HEK293 (cell line): ENCODE results near the gene RAD54L.

Experiments used
- ATF2 ChIP-seq: fragments of 450-650 bp; formaldehyde crosslinking; IDR thresholded peaks from 2 replicates; pipeline ENCODE4 v1.5.1; 2016; ENCODE audit warnings: missing biosample characterization, missing genetic modification characterization, low read depth
- BCL11B ChIP-seq: fragments of 450-650 bp; formaldehyde crosslinking; IDR thresholded peaks from 2 replicates; pipeline ENCODE4 v1.5.1; 2016; ENCODE audit warnings: low read depth, missing biosample characterization, missing genetic modification characterization
- GLIS1 ChIP-seq: fragments of 450-650 bp; formaldehyde crosslinking; IDR thresholded peaks from 2 replicates; pipeline ENCODE4 v1.5.1; 2016; ENCODE audit warnings: missing biosample characterization, missing genetic modification characterization
- HOXA7 ChIP-seq: sonication (generic); formaldehyde crosslinking; IDR thresholded peaks from 2 replicates; pipeline ENCODE4 v1.8.1; 2022; ENCODE audit warnings: missing genetic modification reagents, borderline replicate concordance
- IKZF3 ChIP-seq: fragments of 450-650 bp; IDR thresholded peaks from 2 replicates; pipeline ENCODE4 v1.5.0; 2018; ENCODE audit warnings: missing biosample characterization, mild to moderate bottlenecking, missing genetic modification characterization, moderate library complexity
- KLF10 ChIP-seq: fragments of 450-650 bp; IDR thresholded peaks from 2 replicates; pipeline ENCODE4 v1.5.1; 2018; ENCODE audit warnings: missing biosample characterization, mild to moderate bottlenecking, missing genetic modification characterization
- KLF17 ChIP-seq: fragments of 450-650 bp; formaldehyde crosslinking; IDR thresholded peaks from 2 replicates; pipeline ENCODE4 v1.5.1; 2016; ENCODE audit warnings: missing biosample characterization, missing genetic modification characterization
- REST ChIP-seq: fragments of 450-650 bp; formaldehyde crosslinking; IDR thresholded peaks from 2 replicates; pipeline ENCODE4 v1.5.1; 2016; ENCODE audit warnings: missing biosample characterization, missing genetic modification characterization
- ZNF174 ChIP-seq: fragments of 450-650 bp; formaldehyde crosslinking; IDR thresholded peaks from 2 replicates; pipeline ENCODE4 v1.5.0; 2017; ENCODE audit warnings: missing biosample characterization, mild to moderate bottlenecking, missing genetic modification characterization
- ZNF202 ChIP-seq: fragments of 450-650 bp; formaldehyde crosslinking; IDR thresholded peaks from 2 replicates; pipeline ENCODE4 v1.5.1; 2016; ENCODE audit warnings: missing biosample characterization, missing genetic modification characterization, borderline replicate concordance
- ZNF221 ChIP-seq: fragments of 450-650 bp; formaldehyde crosslinking; IDR thresholded peaks from 2 replicates; pipeline ENCODE4 v1.5.1; 2017; ENCODE audit warnings: missing biosample characterization, missing genetic modification characterization, borderline replicate concordance
- ZNF280C ChIP-seq: fragments of 450-650 bp; formaldehyde crosslinking; IDR thresholded peaks from 2 replicates; pipeline ENCODE4 v1.5.1; 2016; ENCODE audit warnings: missing biosample characterization, missing genetic modification characterization
- ZNF423 ChIP-seq: fragments of 450-650 bp; formaldehyde crosslinking; IDR thresholded peaks from 2 replicates; pipeline ENCODE4 v1.5.1; 2016; ENCODE audit warnings: missing biosample characterization, missing genetic modification characterization
- ZNF501 ChIP-seq: fragments of 450-650 bp; formaldehyde crosslinking; IDR thresholded peaks from 2 replicates; pipeline ENCODE4 v1.5.1; 2016; ENCODE audit warnings: missing biosample characterization, missing genetic modification characterization
- ZNF544 ChIP-seq: fragments of 450-650 bp; formaldehyde crosslinking; IDR thresholded peaks from 2 replicates; pipeline ENCODE4 v1.5.0; 2017; ENCODE audit warnings: missing biosample characterization, missing genetic modification characterization
- ZNF555 ChIP-seq: fragments of 450-650 bp; formaldehyde crosslinking; conservative IDR thresholded peaks from 2 replicates; pipeline ENCODE4 v1.5.1; 2017; ENCODE audit warnings: missing biosample characterization, mild to moderate bottlenecking, missing genetic modification characterization, inconsistent platforms
- ZNF560 ChIP-seq: fragments of 450-650 bp; formaldehyde crosslinking; IDR thresholded peaks from 2 replicates; pipeline ENCODE4 v1.5.1; 2017; ENCODE audit warnings: missing biosample characterization, missing genetic modification characterization, borderline replicate concordance
- ZNF561 ChIP-seq: fragments of 450-650 bp; IDR thresholded peaks from 2 replicates; pipeline ENCODE4 v1.5.1; 2018; ENCODE audit warnings: missing biosample characterization, missing genetic modification characterization, borderline replicate concordance
- ZNF585B ChIP-seq: fragments of 450-650 bp; formaldehyde crosslinking; IDR thresholded peaks from 2 replicates; pipeline ENCODE4 v1.5.1; 2016; ENCODE audit warnings: missing biosample characterization, missing genetic modification characterization
- ZNF623 ChIP-seq: fragments of 450-650 bp; formaldehyde crosslinking; IDR thresholded peaks from 2 replicates; pipeline ENCODE4 v1.5.1; 2016; ENCODE audit warnings: missing biosample characterization, missing genetic modification characterization
- ZNF629 ChIP-seq: fragments of 450-650 bp; formaldehyde crosslinking; IDR thresholded peaks from 2 replicates; pipeline ENCODE4 v1.5.1; 2017; ENCODE audit warnings: missing biosample characterization, missing genetic modification characterization
- ZNF658 ChIP-seq: fragments of 450-650 bp; formaldehyde crosslinking; IDR thresholded peaks from 2 replicates; pipeline ENCODE4; 2016; ENCODE audit warnings: missing biosample characterization, missing genetic modification characterization
- ZXDB ChIP-seq: fragments of 450-650 bp; formaldehyde crosslinking; IDR thresholded peaks from 2 replicates; pipeline ENCODE4 v1.5.1; 2016; ENCODE audit warnings: missing biosample characterization, missing genetic modification characterization
- TF ChIP-seq, protein P1 (sequence below): fragments of 450-650 bp; formaldehyde crosslinking; IDR thresholded peaks from 2 replicates; pipeline ENCODE4 v1.5.1; 2017; ENCODE audit warnings: missing biosample characterization, missing genetic modification characterization
- TF ChIP-seq, protein P2 (sequence below): fragments of 450-650 bp; formaldehyde crosslinking; IDR thresholded peaks from 2 replicates; pipeline ENCODE4 v1.5.1; 2016; ENCODE audit warnings: missing biosample characterization, missing genetic modification characterization
- TF ChIP-seq, protein P3 (sequence below): fragments of 450-650 bp; formaldehyde crosslinking; IDR thresholded peaks from 2 replicates; pipeline ENCODE4 v1.5.1; 2016; ENCODE audit warnings: missing biosample characterization, missing genetic modification characterization

RAD54L gene

DNA sequence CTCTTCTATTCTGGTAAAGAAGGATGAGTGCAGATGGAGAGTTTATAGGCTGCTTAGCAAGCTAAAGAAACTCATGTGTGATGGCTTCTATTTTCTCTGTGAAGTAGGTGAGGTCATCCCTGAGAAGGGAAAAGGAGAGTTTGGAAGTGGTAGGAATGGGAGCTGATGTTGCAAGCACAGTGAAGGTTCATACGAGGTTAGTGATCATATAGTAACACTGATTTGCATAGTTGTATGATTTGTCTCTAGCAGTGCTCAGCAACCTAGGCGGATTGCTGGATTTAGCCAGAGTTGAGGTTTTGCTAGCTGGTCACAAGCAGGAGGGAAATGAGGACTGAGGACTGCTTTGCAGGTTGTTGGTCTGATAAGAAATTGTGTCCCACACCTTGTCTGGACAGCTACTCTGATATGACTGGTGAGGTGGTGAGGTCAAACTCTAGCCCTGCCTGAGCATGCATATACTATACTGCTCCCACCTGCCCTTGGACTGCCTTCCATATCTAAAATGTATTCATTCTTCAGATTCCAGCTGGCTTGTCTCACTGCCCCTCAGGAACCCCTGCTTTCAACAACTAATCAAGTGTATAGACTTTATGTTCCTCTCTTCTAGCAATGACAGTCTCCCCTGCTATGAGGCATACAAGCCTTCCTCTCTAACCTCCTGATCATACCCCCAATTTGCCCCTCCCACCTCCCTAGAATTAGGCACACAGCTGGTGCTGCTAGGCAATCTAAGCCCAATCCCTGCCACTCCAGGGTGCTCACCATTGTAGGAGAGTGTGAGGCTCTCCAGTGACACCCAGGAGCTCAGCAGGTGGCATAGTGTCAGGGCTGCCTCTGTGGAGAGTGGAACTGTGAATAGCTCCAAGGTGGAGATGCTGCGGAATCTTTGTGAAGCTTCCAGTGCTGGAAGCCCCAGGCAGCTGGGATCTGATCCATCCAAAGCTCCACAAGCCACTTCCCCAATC is 37.3 kb downstream of the RAD54L start (continued):
- TF ChIP-seq, protein P1, sequence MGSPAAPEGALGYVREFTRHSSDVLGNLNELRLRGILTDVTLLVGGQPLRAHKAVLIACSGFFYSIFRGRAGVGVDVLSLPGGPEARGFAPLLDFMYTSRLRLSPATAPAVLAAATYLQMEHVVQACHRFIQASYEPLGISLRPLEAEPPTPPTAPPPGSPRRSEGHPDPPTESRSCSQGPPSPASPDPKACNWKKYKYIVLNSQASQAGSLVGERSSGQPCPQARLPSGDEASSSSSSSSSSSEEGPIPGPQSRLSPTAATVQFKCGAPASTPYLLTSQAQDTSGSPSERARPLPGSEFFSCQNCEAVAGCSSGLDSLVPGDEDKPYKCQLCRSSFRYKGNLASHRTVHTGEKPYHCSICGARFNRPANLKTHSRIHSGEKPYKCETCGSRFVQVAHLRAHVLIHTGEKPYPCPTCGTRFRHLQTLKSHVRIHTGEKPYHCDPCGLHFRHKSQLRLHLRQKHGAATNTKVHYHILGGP (tag by site-specific recombination), result no peak
- TF ChIP-seq ZNF423 (tag by site-specific recombination) (no peak), ZNF623 (tag by site-specific recombination) (no peak), HOXA7 (no peak), REST (tag by site-specific recombination) (no peak), ZNF585B (tag by site-specific recombination) (no peak), ZNF561 (tag by site-specific recombination) (no peak), ZNF280C (no peak), ZNF555 (tag by site-specific recombination) (no peak), ZNF501 (no peak), GLIS1 (tag by site-specific recombination) (0 out of 2 replicates have a peak, but pooled peaks have one; percentile 6), BCL11B (tag by site-specific recombination) (no peak), ZNF174 (no peak), ZNF202 (tag by site-specific recombination) (no peak), ZNF629 (tag by site-specific recombination) (peak; percentile 39), KLF10 (no peak), ZXDB (tag by site-specific recombination) (no peak), KLF17 (tag by site-specific recombination) (no peak), ZNF221 (tag by site-specific recombination) (no peak), ZNF544 (no peak), IKZF3 (tag by site-specific recombination) (peak; percentile 85), ZNF560 (tag by site-specific recombination) (no peak), ATF2 (tag by site-specific recombination) (peak; percentile 80), ZNF658 (tag by site-specific recombination) (no peak)
- TF ChIP-seq, protein P2, sequence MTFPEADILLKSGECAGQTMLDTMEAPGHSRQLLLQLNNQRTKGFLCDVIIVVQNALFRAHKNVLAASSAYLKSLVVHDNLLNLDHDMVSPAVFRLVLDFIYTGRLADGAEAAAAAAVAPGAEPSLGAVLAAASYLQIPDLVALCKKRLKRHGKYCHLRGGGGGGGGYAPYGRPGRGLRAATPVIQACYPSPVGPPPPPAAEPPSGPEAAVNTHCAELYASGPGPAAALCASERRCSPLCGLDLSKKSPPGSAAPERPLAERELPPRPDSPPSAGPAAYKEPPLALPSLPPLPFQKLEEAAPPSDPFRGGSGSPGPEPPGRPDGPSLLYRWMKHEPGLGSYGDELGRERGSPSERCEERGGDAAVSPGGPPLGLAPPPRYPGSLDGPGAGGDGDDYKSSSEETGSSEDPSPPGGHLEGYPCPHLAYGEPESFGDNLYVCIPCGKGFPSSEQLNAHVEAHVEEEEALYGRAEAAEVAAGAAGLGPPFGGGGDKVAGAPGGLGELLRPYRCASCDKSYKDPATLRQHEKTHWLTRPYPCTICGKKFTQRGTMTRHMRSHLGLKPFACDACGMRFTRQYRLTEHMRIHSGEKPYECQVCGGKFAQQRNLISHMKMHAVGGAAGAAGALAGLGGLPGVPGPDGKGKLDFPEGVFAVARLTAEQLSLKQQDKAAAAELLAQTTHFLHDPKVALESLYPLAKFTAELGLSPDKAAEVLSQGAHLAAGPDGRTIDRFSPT (tag by site-specific recombination), result no peak
- TF ChIP-seq, protein P3, sequence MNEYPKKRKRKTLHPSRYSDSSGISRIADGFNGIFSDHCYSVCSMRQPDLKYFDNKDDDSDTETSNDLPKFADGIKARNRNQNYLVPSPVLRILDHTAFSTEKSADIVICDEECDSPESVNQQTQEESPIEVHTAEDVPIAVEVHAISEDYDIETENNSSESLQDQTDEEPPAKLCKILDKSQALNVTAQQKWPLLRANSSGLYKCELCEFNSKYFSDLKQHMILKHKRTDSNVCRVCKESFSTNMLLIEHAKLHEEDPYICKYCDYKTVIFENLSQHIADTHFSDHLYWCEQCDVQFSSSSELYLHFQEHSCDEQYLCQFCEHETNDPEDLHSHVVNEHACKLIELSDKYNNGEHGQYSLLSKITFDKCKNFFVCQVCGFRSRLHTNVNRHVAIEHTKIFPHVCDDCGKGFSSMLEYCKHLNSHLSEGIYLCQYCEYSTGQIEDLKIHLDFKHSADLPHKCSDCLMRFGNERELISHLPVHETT (tag by site-specific recombination), result no peak
